Fibroblast of lung (primary cell): ENCODE data around the gene AASDHPPT.

ENCODE experiments used
- EZH2 ChIP-seq: IDR thresholded peaks from 2 replicates; pipeline ENCODE4 v1.5.1; 2012; ENCODE audit warnings: low read length, control low read depth, mild to moderate bottlenecking; ENCODE audit errors: missing control alignments
- TF ChIP-seq, protein P1 (sequence below), 2 donors: IDR thresholded peaks in 1 of 2; conservative IDR thresholded peaks in 1 of 2; 1 replicate in 1 of 2; 2 replicates in 1 of 2; pipeline ENCODE4 v1.5.1; 2011 to 2012; ENCODE audit warnings: low read length in 2 of 2, control low read depth in 1 of 2, inconsistent platforms in 1 of 2, low read depth in 1 of 2, mild to moderate bottlenecking in 1 of 2

DNA sequence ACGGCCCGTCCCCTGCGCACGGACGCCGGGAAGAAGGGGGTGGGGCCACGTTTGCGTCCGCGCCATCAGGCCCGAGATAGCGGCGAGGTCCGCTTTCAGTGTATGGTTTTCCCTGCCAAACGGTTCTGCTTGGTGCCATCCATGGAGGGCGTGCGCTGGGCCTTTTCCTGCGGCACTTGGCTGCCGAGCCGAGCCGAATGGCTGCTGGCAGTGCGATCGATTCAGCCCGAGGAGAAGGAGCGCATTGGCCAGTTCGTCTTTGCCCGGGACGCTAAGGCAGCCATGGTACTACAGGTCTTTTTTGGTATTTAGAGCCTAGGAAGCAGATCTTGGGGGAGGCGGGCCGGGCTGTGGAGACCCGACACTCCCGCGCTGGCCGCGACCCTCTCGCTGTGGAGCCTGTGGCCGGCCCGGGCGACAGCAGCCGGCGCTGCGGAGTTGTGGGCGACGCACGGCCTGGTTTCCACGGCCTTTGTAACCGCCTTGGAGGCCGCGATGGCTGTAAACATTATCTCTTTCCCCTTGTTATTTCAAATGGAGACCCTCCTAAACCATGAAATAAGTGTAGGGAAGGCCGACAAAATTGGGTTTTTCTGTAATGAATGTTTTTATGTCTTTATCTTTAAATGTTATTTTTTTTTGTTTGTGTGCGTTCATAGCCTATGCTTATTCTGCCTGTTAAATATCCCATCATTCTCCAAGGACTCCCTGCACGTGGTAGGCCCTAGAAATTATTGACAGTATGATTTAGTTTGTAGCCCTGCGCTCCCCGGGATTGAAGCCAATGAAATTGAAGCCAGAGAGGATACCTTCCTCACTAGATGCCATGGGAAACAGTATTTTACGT, at the start of gene AASDHPPT:
- TF ChIP-seq, protein P1, sequence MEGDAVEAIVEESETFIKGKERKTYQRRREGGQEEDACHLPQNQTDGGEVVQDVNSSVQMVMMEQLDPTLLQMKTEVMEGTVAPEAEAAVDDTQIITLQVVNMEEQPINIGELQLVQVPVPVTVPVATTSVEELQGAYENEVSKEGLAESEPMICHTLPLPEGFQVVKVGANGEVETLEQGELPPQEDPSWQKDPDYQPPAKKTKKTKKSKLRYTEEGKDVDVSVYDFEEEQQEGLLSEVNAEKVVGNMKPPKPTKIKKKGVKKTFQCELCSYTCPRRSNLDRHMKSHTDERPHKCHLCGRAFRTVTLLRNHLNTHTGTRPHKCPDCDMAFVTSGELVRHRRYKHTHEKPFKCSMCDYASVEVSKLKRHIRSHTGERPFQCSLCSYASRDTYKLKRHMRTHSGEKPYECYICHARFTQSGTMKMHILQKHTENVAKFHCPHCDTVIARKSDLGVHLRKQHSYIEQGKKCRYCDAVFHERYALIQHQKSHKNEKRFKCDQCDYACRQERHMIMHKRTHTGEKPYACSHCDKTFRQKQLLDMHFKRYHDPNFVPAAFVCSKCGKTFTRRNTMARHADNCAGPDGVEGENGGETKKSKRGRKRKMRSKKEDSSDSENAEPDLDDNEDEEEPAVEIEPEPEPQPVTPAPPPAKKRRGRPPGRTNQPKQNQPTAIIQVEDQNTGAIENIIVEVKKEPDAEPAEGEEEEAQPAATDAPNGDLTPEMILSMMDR (conservative IDR thresholded peaks at IDR 0.05 in 1 of 2, IDR thresholded peaks at IDR 0.05 in 1 of 2; ENCODE audit: low read depth in 1 of 2, low read length in 2 of 2): no peak
- no peak for TF ChIP-seq EZH2
